ENCODE results near the gene OTOS. TPM values are rescaled to one million over a fixed set of nuclear protein-coding genes. Genes with fewer than 3 reads are reported as not detected.

The OTOS gene
- polyA plus RNA-seq, 1 donor from 2014 or later = not detected

DNA sequence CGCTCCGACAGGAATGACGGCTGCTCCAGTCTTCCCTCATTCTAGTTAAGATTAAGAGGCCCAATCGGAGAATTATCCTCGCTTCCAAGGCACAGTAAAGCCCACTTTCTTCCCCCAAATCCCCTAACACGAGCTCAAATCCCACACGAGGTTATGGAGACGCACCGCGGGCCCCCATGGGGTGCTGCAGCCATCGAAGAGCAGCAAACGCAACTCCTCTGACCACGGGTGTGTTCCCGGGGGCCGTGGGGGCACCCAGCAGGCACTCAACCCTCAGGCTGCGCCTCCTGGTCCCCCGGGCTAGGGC, 4.8 kb downstream of the OTOS start:
- Histone ChIP-seq H3K27me3 (ENCODE audit: insufficient read depth, low read depth, low read length) (no peaks in the 10 kb centered on the region), H3K36me3 (ENCODE audit: insufficient read depth, low read length) (no peaks in the 10 kb centered on the region), H3K27ac (ENCODE audit: low read length) (peak overlapping the region; percentile 18), H3F3A (ENCODE audit: insufficient read depth, low read length, poor library complexity, severe bottlenecking) (no peaks in the 10 kb centered on the region), H3K9me3 (ENCODE audit: low read length) (no peaks in the 10 kb centered on the region), H3K4me3 (ENCODE audit: low read length) (peak overlapping the region; percentile 99), H3K79me2 (replicated peaks; ENCODE audit: insufficient read depth, low read length) (peaks cover 23% of the 10 kb centered on the region), H2AFZ (ENCODE audit: low read depth, low read length) (peak overlapping the region; percentile 40), H3K9me2 (ENCODE audit: insufficient read depth, low read length) (no peaks in the 10 kb centered on the region), H3K9ac (ENCODE audit: low read length) (peak overlapping the region; percentile 83), H3K4me2 (ENCODE audit: low read length) (peak overlapping the region; percentile 99), H4K20me1 (ENCODE audit: insufficient read depth) (no peaks in the 10 kb centered on the region)
- TF ChIP-seq RAD21 (conservative IDR thresholded peaks at IDR 0.05) (no peak), POLR2AphosphoS5 (IDR thresholded peaks at IDR 0.05) (no peak), EZH2 (IDR thresholded peaks at IDR 0.05; ENCODE audit: borderline replicate concordance, insufficient read depth, low read length, poor library complexity, severe bottlenecking) (no peak), EP300 (conservative IDR thresholded peaks at IDR 0.05; ENCODE audit: poor library complexity, severe bottlenecking) (no peak), TAF1 (IDR thresholded peaks at IDR 0.05; ENCODE audit: low read depth) (no peak), MXI1 (conservative IDR thresholded peaks at IDR 0.05; ENCODE audit: poor library complexity, severe bottlenecking) (no peak), SMC3 (conservative IDR thresholded peaks at IDR 0.05; ENCODE audit: poor library complexity) (no peak)
- TF ChIP-seq, protein P1, sequence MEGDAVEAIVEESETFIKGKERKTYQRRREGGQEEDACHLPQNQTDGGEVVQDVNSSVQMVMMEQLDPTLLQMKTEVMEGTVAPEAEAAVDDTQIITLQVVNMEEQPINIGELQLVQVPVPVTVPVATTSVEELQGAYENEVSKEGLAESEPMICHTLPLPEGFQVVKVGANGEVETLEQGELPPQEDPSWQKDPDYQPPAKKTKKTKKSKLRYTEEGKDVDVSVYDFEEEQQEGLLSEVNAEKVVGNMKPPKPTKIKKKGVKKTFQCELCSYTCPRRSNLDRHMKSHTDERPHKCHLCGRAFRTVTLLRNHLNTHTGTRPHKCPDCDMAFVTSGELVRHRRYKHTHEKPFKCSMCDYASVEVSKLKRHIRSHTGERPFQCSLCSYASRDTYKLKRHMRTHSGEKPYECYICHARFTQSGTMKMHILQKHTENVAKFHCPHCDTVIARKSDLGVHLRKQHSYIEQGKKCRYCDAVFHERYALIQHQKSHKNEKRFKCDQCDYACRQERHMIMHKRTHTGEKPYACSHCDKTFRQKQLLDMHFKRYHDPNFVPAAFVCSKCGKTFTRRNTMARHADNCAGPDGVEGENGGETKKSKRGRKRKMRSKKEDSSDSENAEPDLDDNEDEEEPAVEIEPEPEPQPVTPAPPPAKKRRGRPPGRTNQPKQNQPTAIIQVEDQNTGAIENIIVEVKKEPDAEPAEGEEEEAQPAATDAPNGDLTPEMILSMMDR (IDR thresholded peaks at IDR 0.05; ENCODE audit: poor library complexity, severe bottlenecking) = no peak
- TF ChIP-seq, protein P2, sequence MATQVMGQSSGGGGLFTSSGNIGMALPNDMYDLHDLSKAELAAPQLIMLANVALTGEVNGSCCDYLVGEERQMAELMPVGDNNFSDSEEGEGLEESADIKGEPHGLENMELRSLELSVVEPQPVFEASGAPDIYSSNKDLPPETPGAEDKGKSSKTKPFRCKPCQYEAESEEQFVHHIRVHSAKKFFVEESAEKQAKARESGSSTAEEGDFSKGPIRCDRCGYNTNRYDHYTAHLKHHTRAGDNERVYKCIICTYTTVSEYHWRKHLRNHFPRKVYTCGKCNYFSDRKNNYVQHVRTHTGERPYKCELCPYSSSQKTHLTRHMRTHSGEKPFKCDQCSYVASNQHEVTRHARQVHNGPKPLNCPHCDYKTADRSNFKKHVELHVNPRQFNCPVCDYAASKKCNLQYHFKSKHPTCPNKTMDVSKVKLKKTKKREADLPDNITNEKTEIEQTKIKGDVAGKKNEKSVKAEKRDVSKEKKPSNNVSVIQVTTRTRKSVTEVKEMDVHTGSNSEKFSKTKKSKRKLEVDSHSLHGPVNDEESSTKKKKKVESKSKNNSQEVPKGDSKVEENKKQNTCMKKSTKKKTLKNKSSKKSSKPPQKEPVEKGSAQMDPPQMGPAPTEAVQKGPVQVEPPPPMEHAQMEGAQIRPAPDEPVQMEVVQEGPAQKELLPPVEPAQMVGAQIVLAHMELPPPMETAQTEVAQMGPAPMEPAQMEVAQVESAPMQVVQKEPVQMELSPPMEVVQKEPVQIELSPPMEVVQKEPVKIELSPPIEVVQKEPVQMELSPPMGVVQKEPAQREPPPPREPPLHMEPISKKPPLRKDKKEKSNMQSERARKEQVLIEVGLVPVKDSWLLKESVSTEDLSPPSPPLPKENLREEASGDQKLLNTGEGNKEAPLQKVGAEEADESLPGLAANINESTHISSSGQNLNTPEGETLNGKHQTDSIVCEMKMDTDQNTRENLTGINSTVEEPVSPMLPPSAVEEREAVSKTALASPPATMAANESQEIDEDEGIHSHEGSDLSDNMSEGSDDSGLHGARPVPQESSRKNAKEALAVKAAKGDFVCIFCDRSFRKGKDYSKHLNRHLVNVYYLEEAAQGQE (IDR thresholded peaks at IDR 0.05; ENCODE audit: borderline replicate concordance) = no peak

DNA sequence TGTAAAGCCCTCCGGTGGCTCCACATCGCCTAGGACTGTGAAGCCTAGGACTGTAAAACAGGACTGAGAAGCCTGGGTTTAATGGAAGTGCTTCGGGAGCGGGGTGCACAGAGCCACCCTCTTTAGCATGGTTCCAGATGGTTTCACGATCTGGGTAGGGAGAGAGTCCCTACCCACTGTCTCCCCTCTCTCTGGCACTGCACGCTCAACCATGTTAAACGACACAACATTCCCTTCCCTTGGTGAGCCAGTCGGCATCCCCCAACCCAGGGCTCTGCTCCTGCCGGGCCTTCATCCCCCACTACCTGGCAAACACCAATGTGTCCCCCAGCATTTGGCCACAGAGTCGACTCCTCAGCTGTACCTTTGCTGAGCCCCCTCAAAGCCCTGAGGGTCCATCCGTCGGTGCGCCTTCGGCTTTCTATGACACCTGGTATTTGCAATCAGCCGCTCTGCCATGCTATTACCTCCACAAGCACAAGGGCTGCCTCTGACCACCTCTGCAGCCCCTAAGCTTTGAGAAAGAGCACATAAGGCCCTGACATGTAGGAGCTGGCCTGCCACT, 5.4 kb downstream of the OTOS start:
- H3F3A ChIP-seq (ENCODE audit: insufficient read depth, low read length, poor library complexity, severe bottlenecking) = no peaks in the 10 kb centered on the region
- TF ChIP-seq EP300 (conservative IDR thresholded peaks at IDR 0.05; ENCODE audit: poor library complexity, severe bottlenecking) = no peak
- TF ChIP-seq EZH2 (IDR thresholded peaks at IDR 0.05; ENCODE audit: borderline replicate concordance, insufficient read depth, low read length, poor library complexity, severe bottlenecking) = no peak
- no peak for TF ChIP-seq MXI1 (conservative IDR thresholded peaks at IDR 0.05; ENCODE audit: poor library complexity, severe bottlenecking)
- TF ChIP-seq, protein P1 (IDR thresholded peaks at IDR 0.05; ENCODE audit: poor library complexity, severe bottlenecking) = no peak
- no peak for TF ChIP-seq SMC3 (conservative IDR thresholded peaks at IDR 0.05; ENCODE audit: poor library complexity)
- TF ChIP-seq RAD21 (conservative IDR thresholded peaks at IDR 0.05) = no peak
- no peak for TF ChIP-seq POLR2AphosphoS5 (IDR thresholded peaks at IDR 0.05)
- TF ChIP-seq, protein P2 (IDR thresholded peaks at IDR 0.05; ENCODE audit: borderline replicate concordance) = no peak
- no peak for TF ChIP-seq TAF1 (IDR thresholded peaks at IDR 0.05; ENCODE audit: low read depth)
- H3K9ac ChIP-seq (ENCODE audit: low read length) = peak overlapping the region; percentile 83

More for the DNA sequence above, 5.4 kb downstream of the OTOS start:
- Histone ChIP-seq H2AFZ (ENCODE audit: low read depth, low read length) (peak overlapping the region; percentile 40), H3K79me2 (replicated peaks; ENCODE audit: insufficient read depth, low read length) (peaks cover 23% of the 10 kb centered on the region), H3K27ac (ENCODE audit: low read length) (no peak overlapping the region), H3K4me2 (ENCODE audit: low read length) (peak overlapping the region; percentile 99), H3K27me3 (ENCODE audit: insufficient read depth, low read depth, low read length) (no peaks in the 10 kb centered on the region), H3K9me3 (ENCODE audit: low read length) (no peaks in the 10 kb centered on the region), H3K9me2 (ENCODE audit: insufficient read depth, low read length) (no peaks in the 10 kb centered on the region), H3K4me3 (ENCODE audit: low read length) (peak overlapping the region; percentile 99), H4K20me1 (ENCODE audit: insufficient read depth) (no peaks in the 10 kb centered on the region), H3K36me3 (ENCODE audit: insufficient read depth, low read length) (no peaks in the 10 kb centered on the region)

Measured in neural cell (in vitro differentiated cells).